ENCODE measurements around the gene PPT2.

The PPT2 gene

GRCh38 chr6:32148289-32149091 lies 5.5 kb upstream of the PPT2 start:
- H3K4me3 ChIP-seq (ENCODE audit: low read depth, low read length): no peak overlapping the region
- TF ChIP-seq CTCF (IDR thresholded peaks at IDR 0.05; ENCODE audit: low read depth, low read length): no peak

DNA sequence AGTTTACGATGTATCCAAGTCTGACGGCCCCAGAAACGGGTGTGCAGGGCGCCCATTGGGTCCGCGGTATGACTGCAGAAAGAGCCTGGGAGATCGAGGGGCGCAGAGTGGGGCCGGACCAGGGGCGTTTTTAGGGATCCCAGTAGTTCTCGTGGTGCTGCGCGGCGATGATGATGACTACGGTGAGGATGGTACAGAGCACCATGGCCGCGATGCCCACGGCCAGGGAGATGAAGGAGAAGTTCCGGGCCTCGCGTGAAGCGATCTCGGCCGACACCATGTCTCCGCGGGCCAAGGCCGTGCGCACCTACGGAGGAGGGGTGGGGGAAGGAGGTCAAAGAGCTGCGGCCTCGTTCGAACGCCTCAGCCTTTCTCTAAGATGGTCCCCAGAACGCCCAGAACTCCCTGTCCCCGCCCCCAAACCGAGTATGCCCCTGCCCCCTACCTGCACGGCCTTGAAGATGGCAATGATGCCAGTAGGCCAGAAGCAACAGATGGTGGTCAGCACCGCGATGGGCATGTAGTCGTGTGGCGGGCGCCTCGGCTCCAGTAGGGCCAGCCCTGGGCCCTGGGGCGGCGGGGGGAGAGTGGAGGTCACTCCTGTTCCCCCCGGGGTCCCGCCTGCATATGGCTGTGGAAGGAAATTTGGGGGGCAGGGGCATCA lies 4.7 kb upstream of the PPT2 start:
- no peak for TF ChIP-seq CTCF (IDR thresholded peaks at IDR 0.05; ENCODE audit: low read depth, low read length)
- H3K4me3 ChIP-seq (ENCODE audit: low read depth, low read length): no peak overlapping the region

DNA sequence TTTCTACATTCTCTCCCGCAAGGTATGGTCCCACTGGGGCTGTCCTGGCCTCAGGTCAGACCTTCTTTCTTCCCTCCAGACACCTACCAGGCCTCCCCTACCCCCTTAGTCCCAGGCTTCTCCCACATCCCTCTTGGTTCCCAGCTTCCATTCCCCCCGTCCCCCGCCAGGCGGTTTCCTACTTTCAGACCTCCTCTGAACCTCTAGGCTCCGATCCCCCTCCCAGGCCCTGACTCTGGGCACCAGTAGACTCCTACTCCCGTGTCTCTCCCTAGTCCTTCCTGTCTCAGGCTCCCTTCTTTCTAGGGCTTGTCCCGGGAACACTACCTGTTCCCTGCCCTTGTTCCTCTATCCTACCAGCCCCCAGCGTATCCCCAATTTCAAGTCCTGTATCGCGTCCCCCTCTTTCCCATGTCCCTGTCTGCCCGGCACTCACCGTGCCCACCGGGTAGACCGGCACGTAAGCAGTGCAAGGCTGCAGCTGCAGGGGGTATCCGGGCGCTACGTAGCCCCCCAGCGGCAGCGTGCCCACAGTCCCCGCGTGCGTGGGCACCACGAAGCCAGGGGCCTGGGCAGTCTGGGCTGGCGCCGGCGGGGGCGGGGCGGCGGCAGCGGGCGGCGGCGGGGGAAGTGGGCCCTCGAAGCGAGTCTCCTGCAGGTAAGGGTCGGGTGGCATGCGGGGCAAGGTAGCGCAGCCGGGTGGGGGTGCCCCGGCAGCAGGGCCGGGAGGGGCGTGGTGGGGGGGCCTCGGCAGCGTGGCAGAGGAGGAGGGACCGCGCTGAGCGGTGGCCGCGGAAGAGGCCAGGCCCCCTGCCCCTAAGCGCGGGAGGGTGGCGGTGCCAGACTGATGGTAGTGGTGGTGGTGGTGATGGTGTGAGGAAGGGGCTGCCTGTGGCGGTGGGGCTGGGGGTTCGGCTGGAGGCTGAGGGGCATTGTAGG lies 3.7 kb upstream of the PPT2 start:
- no peak overlapping the region for H3K4me3 ChIP-seq (ENCODE audit: low read depth, low read length)
- no peak for TF ChIP-seq CTCF (IDR thresholded peaks at IDR 0.05; ENCODE audit: low read depth, low read length)

- no peak for TF ChIP-seq CTCF (IDR thresholded peaks at IDR 0.05; ENCODE audit: low read depth, low read length)
- H3K4me3 ChIP-seq (ENCODE audit: low read depth, low read length): peak overlapping the region; percentile 38
Observed at GRCh38 chr6:32151181-32151862, 2.6 kb upstream of the PPT2 start.

DNA sequence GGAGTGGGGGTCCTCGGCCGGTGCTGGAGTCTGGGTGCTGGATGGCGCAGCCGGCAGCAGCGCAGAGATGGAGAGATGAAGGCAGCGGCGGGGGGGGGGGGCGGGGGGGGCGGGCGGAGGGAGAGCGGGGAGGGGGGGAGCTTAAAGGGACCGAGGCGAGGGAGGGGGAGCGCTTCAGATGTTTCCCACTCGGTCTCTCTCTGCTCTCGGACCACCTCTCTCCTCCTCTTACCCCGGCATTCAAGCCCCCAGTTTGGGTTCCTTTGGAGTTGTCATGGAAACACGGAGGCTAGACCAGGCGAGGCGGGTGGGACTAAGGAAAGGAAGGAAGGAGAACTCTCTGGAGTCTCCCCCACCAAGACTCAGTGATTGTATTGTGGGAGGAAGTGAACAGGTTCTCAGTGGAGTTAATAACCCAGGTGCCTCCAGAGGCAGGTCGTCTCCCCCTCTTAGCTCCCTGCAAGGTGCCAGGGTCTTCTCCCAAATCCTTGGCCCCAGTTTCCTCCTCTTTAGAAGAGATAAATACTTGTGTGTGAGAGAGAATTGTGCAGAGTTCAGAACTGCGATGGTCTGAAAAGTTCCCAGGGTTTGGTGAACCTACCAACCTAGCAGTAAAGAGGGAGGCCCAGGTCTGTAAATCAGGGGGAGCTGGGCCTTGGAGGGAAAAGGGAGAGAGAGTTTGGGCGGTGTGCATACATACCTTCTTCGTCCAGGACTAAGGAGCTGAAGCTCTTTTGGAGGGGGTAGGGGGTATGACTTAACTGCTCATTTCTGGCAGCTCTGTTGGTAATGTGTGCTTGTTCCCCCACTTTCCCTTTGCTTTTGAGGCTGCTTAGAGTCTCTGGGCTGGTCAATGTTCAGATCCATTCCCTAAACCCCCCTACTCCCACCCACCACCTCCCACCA lies 1.8 kb upstream of the PPT2 start, which contains the start of gene PRRT1:
Gene PRRT1 (minus strand): TSS at position 77 of the 906 bp plus-strand sequence. CDS start 112 bp downstream, outside the sequence.
- H3K4me3 ChIP-seq (ENCODE audit: low read depth, low read length): peak within 1 kb of the TSS; percentile 73
- TF ChIP-seq CTCF (IDR thresholded peaks at IDR 0.05; ENCODE audit: low read depth, low read length): no peak

Data from WI38 (cell line).